Parathyroid adenoma (tissue), 2 donors: ENCODE measurements around the gene TTLL10.

Source experiments
- H2AFZ ChIP-seq: fragments of 300-600 bp; sonication (generic); one replicate; pipeline ENCODE4 v1.7.0; 2017; ENCODE audit warnings: antibody characterized with exemption, mild to moderate bottlenecking
- H3K27ac ChIP-seq: fragments of 300-600 bp; sonication (generic); one replicate; pipeline ENCODE4 v1.7.0; 2017
- H3K27me3 ChIP-seq: fragments of 300-600 bp; sonication (generic); one replicate; pipeline ENCODE4 v1.7.0; 2017; ENCODE audit warnings: low read length; ENCODE audit not compliant: control insufficient read depth, insufficient read depth
- H3K36me3 ChIP-seq: fragments of 300-600 bp; sonication (generic); one replicate; pipeline ENCODE4 v1.7.0; 2017; ENCODE audit warnings: low read length; ENCODE audit not compliant: control insufficient read depth, insufficient read depth
- H3K4me1 ChIP-seq: fragments of 300-600 bp; sonication (generic); one replicate; pipeline ENCODE4 v1.7.0; 2017; ENCODE audit warnings: control low read depth
- H3K4me2 ChIP-seq: fragments of 300-600 bp; sonication (generic); one replicate; pipeline ENCODE4 v1.7.0; 2017; ENCODE audit warnings: low read length
- H3K4me3 ChIP-seq: fragments of 300-600 bp; sonication (generic); one replicate; pipeline ENCODE4 v1.7.0; 2017; ENCODE audit warnings: low read depth, low read length
- H3K79me2 ChIP-seq: fragments of 300-600 bp; sonication (generic); one replicate; pipeline ENCODE4 v1.7.0; 2017; ENCODE audit warnings: control low read depth
- H3K9ac ChIP-seq: fragments of 300-600 bp; sonication (generic); one replicate; pipeline ENCODE4 v1.7.0; 2017; ENCODE audit warnings: mild to moderate bottlenecking
- H3K9me3 ChIP-seq: fragments of 300-600 bp; sonication (generic); one replicate; pipeline ENCODE4 v1.7.0; 2017; ENCODE audit warnings: low read length; ENCODE audit not compliant: control insufficient read depth
- CTCF ChIP-seq: fragments of 300-600 bp; sonication (generic); IDR thresholded peaks from one replicate; pipeline ENCODE4 v1.7.0; 2017; ENCODE audit warnings: antibody characterized with exemption, mild to moderate bottlenecking
- donor health status: primary hyperparathyroidism.

TTLL10 gene

DNA sequence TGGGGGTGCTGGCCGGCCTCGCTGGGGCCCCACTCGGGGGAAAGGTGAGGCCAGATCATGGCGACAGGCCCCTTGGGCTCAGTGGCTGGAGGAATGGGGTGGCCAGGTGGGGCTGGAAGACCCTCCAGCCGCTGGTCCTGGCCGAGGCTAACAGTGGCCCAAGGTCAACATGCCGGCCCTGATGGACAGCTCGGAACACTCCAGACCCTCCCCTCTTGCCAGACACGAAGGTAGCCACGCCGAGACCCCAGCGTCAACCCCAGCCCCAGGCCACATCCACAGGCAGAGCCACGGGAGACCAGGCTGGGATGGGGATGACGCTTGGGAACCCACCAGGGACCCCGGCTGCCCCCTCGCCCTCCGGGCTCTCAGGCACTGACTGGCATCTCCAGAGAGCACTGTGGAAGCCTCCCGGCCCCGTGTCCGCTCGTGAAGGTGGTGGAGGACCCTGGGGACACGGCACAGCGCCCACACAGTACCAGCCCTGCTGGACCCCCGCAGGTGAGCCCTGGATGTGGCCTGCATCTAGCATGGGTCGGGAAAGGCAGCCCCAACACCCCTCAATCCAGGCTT lies 73.7 kb downstream of the TTLL10 start:
- Histone ChIP-seq H3K9me3 (no peaks in the 10 kb centered on the region), H3K79me2 (no peaks in the 10 kb centered on the region), H3K4me3 (no peak overlapping the region), H3K36me3 (no peaks in the 10 kb centered on the region), H3K4me1 (no peaks in the 10 kb centered on the region), H3K27ac (no peak overlapping the region), H2AFZ (no peak overlapping the region), H3K9ac (no peak overlapping the region), H3K4me2 (no peak overlapping the region), H3K27me3 (no peaks in the 10 kb centered on the region)
- no peak for TF ChIP-seq CTCF
